HG02943 (cell line): ENCODE data around the gene CC2D1A.

ENCODE experiments used
- ATAC-seq: cut with Tn5 transposase; IDR thresholded peaks from one replicate; pipeline ENCODE4 v1.9.1; 2021; ENCODE audit warnings: mild to moderate bottlenecking, low read depth, moderate library complexity; ENCODE audit not compliant: unreplicated experiment

CC2D1A gene

DNA sequence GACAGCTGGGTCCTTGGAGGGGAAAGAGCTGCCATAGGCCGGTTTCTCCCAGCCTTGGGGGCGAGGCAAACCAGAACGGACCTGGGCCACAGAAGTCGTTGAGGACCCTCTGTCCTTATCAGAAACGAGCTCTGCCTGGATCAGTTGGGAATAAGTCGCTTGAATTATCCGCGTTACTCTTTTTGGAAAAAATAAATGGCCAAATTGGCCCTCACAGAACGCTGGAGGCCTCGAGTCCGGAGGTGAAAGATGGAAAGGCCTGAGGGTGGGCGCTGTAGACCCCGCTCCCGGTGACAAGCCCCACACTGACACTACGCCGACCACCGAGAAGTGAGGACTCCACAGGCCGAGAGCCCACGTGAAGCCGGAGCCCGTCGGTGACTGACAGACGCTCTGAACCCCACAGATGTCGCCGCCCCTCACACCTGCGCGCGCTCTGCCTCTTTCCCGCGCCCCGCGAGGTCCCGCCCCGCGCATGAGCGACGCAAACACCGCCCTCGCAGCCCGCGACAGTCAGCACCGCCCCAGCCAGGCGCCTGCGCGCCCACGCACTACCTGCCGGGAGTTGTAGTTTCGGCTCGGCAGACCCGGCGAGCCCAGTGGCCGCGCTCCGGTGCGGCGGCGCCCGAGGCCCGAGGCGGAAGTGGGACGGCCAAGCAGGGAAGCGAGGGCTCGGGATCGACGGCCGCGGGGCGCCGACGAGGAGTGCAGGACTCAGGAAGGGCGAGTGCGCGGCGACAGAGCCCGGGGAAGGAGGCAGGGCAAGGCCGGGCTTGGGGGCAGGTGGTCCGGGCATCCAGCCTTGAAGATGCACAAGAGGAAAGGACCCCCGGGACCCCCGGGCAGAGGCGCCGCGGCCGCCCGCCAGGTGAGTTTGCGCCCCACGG is at the start of gene CC2D1A, which contains the start of gene BRME1:
TSS of gene CC2D1A (plus strand) at position 568 of the 887 bp plus-strand sequence. CDS start at position 809, 241 bp downstream.
TSS of gene BRME1 (minus strand) at position 484 of the 887 bp plus-strand sequence. CDS start 1,225 bp downstream, outside the sequence.
- peak; percentile 83 for ATAC-seq

DNA sequence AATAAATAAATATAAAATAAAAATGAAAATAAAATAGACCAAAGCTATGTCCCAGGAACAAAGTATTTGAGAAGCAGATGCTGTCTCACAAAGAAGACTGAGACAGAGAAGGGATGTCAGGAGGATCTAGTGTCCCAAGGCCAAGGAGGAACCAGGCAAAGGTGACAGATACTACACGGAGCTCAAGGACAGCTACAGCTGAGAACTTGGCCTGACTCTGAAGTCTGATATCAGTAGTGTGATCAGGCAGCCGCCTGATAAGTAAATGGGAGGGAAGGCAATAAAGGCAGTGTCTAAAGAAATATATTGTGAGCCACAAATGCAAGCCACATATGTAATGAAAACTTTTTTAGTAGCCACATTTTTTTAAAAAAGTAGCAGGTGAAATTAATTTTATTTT is 49.5 kb upstream of the CC2D1A start:
- no peak for ATAC-seq

GRCh38 chr19:13859361-13859880 is 46.6 kb upstream of the CC2D1A start:
- ATAC-seq, result no peak

- no peak for ATAC-seq
Observed at GRCh38 chr19:13860679-13861391, 45.2 kb upstream of the CC2D1A start.

DNA sequence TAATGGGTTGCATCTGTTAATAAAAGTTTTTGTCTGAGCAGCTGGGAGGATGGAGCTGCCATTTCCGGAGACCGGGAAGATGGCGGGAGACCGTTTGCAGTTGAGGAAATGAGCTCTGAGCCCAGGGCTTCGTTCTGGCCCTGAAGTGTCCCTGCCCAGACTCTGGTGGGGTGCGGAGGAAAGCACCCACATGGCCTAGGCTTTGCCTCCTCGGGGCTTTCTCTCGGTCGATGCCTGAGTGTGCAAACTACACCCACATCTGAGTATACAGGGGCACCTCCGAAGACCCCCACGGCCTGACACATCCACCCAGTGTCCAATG is 44.6 kb upstream of the CC2D1A start:
- ATAC-seq, result no peak

- ATAC-seq, result peak; percentile 58
Observed at GRCh38 chr19:13861714-13862531, 44.1 kb upstream of the CC2D1A start.

- no peak for ATAC-seq
Observed at GRCh38 chr19:13864046-13864666, 41.8 kb upstream of the CC2D1A start.

DNA sequence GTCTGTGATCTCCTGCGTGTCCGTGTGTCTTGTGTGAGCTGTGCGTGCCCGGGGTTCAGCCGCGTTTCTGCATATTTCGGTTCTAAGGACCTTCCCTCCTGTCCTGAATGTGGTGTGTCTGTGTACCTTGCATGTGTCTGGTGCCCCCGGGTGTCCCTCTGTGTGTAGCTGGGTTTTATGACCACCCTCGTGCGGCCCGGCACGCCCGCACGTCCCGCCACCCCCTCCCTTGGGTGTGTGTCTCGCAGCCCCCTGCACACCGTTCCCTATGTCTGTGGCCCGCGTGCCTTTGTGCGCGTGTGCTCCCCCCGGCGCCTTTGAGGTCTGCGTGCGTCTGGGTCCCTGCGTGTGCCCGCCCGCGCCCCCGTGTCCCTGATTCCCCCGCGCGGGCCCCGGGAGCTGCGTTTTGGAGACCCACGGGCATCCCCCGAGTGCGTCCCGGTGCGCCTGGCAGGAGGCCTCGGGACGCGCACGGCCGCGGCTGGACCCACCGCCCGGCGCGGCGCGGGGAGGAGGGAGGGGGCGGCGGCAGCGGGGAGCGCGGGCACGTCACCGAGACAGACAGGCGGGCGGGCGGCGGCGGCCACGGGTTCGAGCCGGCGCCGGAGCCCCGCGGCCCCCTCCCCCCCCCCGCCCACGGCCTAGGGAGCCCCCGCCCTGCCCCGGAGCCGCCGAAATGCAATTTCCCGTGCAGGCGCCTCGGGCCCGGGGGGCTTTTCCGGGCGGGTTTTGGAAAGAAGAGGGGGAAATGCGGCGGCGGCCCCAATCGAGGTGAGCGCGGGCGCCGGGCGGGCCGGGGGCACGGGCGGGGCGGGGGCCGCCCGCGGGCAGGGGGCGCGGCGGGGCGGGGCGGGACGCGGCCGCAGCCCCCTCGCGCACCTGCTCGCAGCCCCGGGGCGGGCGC is 41.1 kb upstream of the CC2D1A start:
- ATAC-seq, result no peak

DNA sequence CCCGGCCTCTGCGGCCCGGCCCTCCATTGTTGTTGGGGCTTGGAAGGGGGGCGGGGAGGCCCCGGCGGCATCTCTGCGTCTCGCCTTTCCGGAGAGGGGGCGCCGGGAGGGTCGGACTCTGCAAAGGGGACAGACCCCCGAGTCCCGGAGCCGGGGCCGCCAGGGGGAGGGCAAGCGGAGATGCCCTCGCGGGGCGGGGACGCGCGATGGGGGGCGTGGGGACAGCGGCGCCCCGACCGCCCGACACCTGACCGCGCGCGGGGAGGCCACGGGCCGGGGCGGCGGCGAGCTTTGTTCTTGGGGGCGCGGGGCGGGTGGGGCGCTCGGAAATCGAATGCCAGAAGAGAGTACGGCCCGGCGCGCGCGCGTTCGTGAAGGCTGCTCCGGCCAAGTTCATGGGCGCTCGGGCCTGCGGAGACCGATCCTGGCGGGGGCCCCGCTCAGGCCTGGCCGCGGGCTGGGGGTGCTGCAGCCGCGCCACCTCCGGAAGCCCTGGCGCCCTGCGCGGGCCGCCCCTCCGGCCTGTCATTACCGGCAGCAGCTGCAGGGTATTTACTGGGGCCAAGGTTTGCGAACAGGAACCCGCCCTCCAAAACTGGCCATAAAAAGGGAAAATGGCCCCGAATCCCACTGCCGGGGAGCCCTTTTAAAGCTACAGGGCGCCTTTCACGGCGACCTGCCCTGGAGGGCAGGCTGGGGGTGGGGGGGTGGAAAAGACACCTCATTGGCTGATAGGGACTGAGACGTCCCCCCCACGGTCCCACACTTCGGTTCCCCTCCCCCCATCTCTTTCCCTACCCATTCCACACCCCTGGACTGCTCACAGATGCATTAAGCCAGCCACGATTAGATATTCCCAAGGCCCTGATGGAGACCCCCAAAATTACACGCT is 40.2 kb upstream of the CC2D1A start:
- no peak for ATAC-seq

- ATAC-seq, result no peak
Observed at GRCh38 chr19:13866463-13867046, 39.4 kb upstream of the CC2D1A start.

DNA sequence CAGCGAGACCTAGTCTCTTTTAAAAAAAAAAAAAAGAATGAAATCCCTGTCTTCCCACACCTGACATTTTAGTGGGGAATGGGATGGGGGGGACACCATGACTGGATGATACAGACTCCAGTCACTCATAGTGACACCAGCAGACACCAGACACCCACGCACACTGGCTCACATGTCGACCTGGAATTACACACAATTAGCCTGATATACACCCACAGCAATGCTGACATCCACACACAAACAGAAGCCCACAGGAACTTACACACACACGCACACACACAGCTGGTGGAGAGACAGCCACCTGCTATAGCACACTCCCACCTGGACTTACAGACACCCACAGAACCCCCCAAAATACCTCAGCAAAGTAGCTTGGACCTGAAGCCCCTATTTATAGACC is 37.3 kb upstream of the CC2D1A start:
- no peak for ATAC-seq

DNA sequence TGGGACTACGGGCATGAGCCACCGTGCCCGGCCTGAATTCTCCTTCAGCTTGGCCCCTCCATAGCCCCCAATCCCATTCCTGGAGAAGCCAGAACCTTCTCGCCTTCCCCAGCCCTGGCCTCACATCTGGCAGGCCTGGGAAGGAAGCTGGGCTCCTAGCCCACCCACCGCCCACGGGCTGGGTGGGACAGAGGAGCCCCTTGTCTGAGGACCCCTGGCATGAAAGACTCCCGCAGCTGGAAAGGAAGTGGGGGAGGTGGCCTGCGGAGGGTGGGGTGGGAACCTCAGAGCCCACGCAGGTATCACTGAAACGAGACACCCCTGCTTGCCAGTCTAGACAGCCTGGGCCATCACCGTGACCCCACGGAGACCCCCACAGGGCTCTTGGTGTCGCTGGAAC is 36.7 kb upstream of the CC2D1A start:
- no peak for ATAC-seq

DNA sequence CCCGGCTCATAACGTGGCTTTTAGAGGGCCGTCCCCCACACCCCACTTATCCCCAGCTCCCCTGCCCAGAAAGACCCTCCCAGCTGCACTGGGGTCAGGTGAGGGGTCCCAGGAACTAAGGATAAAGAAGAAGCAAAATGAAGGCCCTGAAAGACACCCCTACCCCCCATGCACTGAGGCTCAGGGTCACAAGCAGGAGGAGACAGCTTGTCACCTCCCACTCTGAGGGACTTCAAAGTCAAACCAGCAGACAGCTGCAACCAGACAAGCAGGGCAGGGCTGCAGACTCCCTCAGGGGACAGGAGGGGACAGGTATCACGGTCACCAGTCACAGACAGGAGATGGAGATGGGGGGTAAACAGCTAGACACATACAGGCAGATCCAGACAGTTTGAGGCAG is 35.1 kb upstream of the CC2D1A start:
- no peak for ATAC-seq

DNA sequence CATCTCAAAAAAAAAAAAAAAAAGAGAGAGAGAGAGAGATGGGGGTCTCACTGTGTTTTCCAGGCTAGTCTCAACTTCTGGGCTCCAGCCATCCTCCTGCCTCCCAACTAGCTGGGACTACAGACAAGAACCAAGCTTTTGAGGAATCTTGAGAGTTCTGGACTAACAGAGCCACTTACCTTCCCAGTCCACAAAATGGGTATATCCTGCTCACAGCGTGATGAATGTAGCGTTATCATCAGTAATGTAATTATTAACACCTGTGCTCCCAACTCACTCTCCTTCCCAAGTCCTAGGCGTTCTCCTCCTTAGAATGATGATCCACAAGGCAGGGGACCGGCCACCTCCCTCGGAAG is 33.7 kb upstream of the CC2D1A start:
- no peak for ATAC-seq

DNA sequence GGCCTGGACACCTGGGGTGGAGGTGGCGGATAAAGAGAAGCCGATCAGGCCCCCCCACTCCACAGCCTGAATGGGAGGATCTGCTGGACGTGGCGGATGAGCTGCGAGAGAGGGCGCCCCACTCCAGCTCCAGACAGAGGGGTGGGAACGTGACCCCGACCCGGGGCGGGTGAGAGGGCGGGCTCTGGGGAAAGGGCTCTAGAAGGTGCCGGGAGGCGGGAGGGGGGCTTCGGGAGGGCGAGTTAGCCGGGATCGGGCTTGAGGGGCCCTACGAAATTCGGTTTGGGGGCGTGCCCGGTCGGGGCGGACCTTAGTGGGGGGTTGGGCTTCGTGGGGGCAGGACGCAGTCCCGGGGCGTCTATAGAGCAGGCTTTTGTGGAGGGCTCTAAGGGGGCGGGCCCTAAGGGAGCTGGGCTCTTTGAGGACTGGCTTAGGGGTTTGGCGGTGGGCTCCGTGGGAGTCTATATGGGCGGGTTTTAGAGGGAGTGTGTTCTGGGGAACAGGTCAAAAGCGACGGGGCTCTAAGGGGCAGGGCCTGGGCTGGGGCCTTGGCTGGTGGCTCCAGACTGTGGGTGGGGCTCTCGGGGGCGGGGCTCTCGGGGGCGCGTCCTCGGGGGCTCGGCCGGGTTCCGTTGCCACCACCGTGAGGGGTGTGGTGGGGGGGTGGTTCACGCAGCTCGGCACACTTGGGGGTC is 33.2 kb upstream of the CC2D1A start:
- ATAC-seq, result no peak

GRCh38 chr19:13873834-13874515 is 32.0 kb upstream of the CC2D1A start:
- ATAC-seq, result no peak

DNA sequence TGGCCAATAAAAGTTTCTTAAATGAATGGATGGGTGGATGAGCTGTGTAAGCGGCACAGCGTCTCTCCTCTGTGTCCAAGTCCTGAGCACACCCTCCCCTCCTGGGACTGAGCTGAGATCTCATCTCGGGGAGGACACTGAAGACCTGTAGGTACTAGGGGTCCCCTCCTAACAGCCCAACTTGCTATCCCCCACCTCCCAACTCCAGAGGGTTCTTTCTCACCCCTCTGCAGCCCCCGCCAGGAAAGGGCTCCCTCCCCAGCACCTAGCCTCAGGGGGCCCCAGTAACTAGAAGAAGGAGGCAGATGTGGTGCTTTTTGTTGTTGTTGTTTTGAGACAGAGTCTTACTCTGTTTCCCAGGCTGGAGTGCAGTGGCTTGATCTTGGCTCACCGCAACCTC is 30.2 kb upstream of the CC2D1A start:
- ATAC-seq, result no peak
